HG03565 (cell line): Measurements from ENCODE around the gene EIF1.
A peak's percentile ranks its signal among the peaks of the same experiment; 100 is the strongest.
"Not testable (repeated sequence)": the region's sequence is repeated elsewhere in the genome, so short reads cannot be mapped to it uniquely, and the experiment has no call there.

Experiments used
- ATAC-seq: cut with Tn5 transposase; IDR thresholded peaks from one replicate; pipeline ENCODE4 v1.9.1; 2021; ENCODE audit warnings: mild to moderate bottlenecking, moderate library complexity; ENCODE audit not compliant: unreplicated experiment

The EIF1 gene

DNA sequence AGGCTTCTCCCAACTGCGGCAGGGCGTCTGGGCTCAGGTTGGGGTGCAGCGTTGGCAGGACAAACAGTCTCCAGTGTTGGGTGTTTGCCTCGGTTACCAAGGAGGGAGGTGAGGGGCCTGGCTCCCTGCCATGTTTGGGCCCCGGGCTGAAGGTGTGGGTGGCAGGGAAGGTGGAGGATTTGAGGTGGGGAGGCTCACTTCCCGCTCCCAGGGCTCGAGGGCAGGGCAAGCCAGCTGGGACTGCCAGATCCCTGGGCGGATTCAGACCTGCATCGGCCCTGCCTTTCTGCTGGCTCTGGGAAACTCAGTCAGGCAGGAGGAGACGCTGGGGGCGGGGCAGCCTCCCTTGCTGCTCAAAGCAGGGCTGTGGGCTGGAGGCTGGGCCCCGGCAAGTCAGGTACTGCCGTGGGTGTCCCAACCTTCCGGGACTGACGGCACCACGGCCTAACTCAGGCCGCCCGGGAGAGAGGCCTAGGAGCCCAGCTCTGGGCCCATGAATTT lies 33.0 kb upstream of the EIF1 start:
- ATAC-seq: no peak

DNA sequence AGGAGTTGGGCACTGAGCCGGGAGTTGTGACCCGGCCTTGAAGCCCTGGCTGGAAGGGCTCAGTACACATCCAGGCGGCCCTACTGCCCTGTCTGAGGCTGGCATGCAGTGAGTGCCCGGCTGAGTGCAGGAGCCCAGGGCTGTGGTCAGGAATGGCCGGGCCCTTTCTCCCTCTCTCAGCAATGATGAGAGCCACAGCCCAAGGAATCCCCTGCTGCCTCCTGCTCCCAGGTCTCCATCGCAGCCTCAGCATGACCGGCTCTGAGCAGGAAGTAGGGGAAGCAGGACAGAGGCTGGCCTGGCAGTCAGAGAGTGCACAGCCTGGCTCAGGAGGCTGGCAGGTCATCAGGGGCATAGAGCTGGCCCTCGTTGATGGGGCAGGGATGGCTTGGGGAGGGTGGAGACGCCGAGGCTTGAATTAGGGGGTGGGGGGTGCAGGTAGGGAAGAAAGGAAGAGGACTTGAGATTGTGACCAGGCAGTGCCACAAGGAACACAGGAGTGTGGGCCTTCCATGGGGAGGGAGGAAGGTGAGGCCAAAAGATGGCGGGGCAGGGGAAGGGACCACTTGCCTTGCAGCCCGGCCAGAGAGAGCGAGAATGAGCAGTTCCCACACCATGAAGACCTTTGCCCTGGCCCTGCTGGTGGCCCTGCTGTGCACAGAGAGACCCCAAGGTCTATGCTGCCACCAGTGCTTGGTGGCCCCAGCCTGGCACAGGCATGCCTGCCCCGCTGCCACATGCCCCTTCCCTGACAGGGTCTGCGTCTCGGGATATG lies 32.2 kb upstream of the EIF1 start:
- ATAC-seq: no peak

DNA sequence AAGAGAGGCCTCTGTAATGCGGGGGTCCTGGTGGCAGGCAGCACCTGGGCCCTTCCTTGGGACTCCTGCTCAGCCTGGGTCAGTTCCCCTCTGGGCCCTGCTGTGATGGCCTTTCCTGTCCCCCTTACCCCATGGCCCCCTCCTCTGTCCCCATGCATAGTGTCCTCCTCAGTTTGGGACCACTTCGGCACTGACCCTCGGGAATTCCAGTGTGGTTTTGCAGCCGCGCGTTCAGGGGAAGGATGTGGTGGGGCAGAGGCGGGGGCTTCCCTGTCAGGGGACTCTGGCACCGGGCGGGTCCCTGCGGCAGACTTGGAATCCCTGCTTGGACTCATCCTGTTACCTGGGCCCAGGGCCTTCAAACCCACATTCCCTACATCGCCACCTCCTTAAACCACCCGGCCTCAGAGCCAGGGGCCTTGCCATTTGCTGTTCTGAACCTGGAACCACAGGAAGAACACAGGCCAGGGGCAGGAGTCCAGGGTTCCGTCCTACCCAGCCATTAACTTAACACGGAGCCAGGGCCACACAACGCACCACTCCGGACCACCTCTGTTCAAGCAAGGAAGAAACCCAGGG lies 31.4 kb upstream of the EIF1 start:
- ATAC-seq: no peak

DNA sequence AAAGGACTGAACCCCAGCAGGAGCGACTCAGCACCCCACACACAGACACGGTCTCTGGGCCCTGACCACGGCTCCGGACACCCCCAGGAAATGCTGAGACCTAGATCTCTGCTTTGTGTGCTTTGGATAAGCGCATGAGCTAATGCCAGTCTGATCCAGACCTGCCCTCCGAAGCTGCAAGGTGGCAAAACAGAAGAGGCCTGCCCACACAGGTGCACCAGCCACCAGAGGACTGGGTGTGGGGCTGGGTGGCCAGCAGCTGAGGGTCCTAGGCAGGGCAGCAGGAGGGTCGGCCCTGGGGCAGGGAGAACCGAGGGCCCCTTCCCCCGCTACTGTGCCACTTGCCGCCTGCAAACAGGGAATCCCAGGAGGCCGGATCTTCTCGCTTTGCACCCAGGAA lies 30.7 kb upstream of the EIF1 start:
- no peak for ATAC-seq

DNA sequence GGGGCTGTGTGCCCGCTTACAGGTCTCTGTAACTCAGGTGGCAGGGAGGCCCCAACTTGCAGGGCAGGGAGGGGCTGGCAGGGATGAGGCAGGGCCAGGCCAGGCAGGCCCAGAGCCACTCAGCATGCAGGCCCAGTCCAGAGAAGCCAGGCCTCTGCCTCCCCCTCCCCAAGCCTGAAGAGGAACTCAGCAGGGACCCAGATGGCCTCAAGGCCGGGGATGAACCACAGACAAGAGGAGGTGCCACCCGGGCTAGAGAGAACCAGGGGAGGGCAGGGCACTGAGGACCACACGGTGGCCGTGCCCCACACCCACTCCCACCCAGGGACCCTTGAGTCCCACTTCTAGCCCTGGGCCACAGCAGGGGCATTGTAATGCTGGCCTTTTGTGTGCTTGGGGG lies 29.8 kb upstream of the EIF1 start:
- no peak for ATAC-seq

DNA sequence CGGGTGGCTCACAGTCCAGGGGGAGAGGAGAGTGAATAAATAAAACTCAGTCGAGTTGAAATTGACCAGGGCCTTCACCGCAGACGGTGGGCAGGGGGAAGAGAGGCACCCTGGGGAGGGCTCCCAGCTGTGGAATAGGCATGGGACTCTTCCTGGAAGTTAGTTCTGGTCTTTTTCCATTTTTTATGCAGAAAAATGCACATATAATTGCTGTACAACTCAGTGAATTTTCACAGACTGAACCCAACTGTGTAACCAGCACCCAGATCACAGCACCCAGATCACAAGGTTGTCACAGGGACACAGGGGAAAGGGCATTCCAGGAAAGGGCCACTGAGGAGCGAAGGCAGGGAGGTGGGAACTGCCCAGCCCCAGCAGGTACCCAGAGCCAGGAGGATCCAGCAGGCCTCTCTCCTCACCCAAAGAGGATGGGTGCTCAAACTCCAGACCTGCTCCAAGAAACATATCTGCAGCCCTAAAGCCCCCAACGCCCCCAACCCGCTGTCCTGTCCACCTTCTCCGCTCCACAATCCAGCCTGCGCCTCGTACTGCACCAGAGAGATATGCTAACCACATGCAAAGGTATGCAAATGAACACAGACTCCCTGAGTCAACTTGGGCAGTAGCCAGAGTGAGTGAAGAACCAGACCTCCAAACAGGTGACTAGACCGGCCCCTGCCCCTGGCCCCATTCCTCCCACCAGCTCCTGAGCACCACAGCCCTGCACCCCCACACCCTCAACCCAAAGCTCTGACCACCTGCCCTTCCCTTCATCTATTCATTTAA lies 29.1 kb upstream of the EIF1 start:
- ATAC-seq: no peak

DNA sequence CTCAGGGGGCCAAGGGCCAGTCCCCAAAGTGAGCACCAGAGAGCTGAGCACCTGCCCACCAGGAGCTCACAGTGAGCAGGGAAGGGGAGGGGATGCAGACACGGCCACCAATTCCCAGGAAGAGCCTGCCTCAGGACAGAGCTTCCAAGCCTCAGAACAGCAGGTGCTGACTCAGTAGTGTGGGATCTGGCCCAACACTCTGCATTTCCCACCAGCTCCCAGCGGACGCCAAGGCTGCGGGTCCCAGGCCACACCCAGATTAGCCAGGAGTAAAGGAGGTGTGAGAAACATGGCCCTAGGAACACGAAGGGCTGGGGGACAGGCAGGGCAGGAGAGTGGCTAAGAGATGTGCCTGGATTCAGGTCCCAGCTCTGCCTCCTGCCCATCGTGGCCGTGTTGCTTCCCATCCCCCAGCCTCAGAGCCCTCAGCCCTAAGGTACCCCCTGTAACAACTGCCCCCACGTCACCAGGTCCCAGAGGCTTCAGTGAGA lies 28.4 kb upstream of the EIF1 start:
- ATAC-seq: no peak

DNA sequence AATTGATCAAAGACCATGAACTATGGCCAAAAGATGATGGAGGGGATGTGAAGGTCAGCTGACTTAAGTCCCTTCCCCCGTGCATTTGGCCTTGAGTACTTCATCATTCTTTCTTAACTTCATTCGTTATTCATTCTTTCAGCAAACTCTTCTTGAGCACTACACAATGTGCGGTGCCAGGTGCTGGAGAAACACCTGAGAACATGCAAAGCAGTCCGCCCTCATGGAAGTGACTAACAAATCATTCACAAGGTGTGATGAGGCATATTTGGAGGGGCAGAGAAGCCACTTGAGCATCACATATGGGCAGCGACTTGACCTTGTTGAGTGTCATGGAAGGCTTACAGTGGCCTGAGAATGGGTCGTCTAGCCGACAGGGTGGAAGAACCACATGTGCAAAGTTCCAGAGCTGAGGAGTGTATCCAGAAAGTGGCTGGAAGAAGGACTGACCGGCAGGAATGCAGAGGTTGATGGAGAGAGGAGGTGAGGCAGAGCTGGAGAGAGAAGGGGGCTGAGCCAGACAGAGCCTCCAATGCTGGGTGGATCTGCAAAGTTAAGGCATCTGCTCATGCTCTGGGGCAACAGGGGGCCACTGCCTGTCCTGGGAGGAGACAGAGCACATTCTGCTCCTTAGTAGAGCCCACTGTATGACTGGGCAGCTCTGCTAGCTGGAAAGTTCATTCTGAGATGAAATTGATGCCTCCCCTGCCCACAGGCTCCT lies 25.1 kb upstream of the EIF1 start:
- ATAC-seq: no peak

DNA sequence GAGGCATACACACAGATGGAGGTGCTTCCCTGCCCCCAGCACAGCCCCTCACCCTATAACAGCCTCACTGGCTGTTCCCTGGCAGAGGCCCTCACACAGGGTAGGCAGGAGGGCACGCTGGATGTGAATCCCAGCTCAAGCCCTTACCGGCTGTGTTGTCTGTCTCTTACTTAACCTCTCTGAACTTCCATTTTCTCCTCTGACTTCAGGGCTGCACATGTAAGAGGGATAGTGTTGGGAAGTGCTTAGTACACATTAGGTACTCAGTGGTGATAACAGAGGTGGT lies 24.6 kb upstream of the EIF1 start:
- ATAC-seq: no peak

DNA sequence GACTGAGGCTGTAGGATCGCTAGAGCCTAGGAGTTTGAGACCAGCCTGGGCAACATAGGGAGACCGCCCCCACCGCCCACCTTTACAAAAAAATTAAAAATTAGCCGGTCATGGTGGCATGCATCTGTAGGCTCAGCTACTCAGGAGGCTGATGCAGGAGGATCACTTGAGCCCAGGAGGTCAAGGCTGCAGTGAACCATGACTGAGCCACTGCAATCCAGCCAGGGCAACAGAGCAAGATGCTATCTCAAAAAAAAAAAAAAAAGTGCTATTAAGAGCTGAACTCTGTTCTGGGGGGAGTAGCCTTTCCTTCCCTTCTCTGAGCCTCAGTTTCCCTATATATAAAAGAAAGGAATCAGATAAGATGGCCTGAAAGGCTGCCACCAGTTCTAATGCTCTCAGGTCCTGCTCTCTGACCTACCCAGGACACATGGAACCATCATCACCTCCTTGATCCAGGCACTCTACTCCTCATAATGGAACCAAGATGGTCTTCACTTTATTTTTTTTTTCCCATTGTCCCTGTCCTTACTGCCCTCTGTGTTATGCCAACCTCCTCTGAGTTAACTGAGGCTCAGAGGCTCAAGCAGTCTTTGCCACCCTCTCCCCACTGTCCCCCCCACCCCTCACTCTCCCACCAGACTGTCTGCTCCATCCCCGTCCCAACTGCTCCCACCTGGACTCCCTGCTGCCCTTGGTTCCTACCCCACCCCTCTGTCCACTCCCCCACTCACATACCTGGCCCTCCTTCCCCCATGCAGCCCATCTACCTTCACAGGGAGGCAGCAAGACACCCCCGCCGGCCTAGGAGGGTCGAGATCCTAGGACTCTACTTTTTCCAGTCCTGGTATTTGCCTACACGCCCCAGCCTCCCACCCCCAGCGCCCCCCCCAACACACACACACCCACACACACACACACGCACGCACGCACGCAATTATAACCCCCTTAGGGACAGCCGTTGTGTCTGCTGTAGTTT lies 23.8 kb upstream of the EIF1 start:
- no peak for ATAC-seq

DNA sequence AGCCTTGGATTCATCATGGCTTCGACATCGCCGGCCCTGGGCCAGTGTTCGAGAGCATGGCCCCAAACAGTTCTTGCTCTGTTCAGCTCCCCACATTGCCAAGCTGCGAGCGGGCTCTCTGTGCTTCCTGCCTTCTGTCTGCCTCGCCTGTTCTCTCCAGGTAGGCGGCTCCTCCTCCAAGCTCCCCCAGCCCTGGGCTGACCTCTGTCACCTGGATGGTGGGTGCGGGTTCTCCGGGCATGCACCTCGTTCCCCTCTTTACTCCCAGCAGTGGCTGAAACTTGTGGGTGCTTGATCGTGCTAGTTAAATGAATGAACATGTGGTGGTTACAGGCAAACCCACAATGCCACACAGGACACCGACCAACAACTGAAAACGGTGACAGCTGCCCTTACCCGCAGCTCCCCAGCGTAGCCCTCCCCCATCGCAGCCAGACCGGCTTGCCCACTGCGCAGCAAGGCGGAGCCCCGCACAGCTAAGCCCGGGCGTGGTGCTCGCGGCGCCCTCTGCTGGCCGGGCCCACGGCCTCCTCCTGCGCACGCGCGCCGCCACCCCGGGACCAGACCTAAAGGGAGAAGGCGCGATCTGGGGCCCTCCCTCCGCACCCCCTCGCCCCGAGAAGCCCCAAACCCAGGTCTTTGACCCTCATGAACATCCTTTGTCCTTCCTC lies 23.0 kb upstream of the EIF1 start:
- ATAC-seq: peak; percentile 43

DNA sequence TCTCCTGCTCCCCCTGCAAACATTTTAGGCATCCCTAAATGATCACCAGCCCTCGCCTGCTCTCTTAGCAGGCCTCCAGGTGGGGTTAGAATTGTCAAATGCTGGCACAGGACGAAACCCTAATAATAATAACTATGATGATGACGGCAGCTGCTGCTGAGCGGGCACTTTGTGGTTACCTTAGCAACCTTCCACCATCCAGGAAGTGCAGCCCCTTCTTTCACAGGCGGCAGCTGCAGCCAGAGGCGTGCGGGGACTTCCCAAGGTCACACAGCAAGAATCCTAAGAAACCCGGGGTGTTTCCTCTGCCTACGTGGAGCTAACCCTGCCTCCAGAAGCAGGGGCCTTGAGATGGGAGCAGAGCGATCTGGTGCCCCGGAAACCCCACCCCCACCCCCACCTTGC lies 22.4 kb upstream of the EIF1 start:
- ATAC-seq: peak; percentile 20

DNA sequence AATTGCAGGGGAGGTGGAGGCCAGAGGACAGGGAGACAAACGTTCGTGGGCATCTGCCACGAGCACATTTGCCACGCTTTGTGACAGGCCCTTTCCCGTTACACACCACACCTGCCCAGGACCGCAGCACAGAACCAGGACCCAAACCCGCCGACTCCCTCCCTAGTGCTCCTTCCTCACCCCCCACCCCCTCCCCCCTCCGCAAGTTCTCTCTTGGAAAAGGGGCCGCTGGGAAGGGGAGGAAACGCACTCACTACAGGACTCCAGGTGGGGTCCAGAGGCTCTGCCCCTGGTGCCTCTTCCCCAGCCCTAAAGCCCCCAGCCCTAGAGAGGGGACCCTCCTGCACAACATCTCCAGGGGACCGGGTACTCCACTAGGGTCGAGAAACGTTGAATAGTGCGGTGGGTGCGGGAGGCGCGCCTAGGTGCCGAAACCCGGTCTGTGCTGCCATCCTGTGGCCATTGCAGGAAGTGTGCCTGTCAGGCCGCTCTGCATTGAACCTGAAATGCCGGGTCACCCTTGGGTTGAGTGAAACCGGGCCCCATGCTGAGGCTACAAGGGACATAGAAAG lies 21.9 kb upstream of the EIF1 start:
- no peak for ATAC-seq

DNA sequence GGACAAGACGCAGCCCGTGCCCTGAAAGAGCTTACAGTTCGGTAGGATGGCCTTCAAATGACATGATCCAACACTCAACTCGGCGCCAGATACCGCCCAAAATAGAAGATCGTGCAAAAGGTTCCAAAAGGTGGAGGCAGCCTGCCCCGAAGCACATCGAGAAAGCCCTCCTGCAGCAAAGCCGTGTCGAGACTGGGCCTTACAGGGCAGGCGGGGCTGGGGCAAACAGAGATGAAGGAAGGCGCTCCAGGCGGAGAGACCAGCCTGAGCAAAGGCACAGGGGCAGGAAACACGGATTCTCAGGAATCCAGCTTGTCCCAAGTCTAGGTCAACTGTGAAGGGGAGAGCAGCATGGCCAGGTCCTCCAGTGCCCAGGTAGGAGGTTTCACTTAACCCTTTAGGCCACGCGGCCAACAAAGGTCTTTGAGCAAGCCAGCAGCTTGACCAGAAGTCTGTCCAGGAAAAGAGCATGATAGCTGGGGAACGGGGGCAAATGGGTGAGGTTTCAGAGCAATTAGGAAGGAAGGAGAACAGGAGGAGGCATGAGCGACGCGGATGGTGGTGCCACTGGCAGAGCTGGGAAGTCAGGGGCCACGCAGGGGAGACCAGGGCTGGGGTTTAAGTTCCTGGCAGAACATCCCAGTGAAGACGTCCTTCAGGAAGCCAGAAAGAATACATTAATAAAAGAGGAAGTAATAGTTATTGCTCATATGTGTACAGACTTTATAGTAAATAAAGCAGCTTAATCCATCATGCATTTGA lies 21.2 kb upstream of the EIF1 start:
- no peak for ATAC-seq

DNA sequence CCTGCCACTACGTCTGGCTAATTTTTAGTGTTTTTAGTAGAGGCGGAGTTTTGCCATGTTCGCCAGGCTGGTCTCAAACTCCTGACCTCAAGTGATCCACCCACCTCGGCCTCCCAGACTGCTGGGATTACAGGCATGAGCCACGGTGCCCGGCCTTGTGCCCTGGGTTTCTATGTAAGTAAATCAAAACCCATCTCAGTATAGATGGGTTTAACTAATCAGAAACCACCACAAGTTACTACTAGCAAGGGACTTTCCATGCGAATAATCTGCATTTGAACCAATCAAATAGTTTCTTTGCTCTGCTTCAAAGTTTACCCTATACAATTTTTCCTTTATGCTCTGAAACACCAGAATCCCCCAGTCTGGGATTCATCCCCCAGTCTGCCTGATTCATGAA lies 16.5 kb upstream of the EIF1 start:
- ATAC-seq: no peak

DNA sequence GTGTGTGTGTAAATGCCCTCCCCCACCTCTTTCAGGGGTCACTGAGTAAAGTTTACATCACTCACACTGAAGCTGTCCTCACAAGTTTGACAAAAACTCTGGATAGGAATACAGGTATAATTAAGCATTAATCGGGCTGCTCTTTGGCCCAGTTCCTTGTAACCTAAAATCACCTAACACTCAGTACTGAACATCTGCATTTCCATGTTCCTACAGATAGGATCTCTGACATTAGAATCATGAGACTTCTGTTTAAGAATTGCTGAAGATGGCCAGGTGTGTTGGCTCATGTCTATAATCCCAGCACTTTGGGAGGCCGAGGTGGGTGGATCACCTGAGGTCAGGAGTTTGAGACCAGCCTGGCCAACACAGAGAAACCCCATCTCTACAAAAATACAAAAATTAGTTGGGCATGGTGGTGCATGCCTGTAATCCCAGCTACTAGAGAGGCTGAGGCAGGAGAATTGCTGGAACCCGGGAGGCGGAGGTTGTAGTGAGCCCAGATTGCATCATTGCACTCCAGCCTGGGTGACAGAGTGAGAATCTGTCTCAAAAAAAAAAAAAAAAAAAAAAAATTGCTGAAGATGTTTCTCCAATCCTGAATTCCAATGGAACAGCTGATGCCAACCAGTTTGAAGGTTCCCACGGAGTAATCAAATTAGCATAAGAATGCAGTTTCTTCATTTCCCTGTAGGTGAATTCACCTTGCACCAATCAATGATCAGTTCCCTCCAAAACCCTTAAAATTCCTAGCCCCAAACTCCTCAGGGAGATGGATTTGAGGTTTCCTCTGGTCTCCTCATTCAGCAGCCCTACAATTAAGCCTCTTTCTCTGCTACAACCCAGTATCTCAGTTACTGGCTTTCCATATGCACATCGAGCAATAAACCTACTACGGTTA lies 13.3 kb upstream of the EIF1 start:
- ATAC-seq: not testable (repeated sequence)

DNA sequence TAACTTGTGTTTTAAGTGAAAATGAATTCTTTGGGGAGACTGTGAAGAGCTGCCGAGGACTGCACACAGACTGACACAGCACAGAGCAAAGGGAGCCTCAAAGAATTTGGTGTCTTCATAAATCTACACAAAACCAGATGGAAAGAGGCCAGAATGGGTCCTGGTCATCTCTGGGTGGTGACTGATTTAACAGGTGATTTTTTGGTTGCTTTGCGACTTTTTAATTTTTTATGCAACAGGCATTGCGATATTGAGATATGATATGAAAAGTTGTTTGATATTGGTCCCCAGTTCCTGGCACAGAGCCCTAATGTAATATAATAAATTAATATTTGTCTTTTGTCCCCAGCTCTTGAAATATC lies 12.6 kb upstream of the EIF1 start:
- ATAC-seq: no peak
